ENCODE results near the gene G0S2. TPM values are rescaled to one million over a fixed set of nuclear protein-coding genes. Genes with fewer than 3 reads are reported as not detected.

The G0S2 gene
- total RNA-seq, 4 donors from 2014 or later: 15.9 to 51.8 (median 31.8) TPM

DNA sequence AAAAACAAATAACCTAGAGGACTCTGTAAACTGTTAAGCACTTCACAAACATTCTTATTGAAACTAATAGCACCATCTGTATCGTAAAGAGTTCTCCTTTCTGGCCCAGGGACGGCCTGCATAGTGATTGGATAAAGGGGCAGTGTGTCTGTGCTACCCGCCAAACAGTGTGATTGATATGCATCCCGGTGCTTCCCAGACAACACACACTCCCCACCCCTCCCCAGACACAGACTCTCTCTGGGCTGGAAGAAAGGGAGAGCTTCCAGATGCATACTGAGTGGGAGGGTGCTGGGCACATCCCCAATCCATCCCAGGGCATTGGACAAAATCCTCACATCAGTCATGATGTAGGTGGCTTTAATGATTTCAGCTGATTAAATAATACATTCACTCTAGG lies 33.1 kb downstream of the G0S2 start:
- TF ChIP-seq POLR2AphosphoS5 (IDR thresholded peaks at IDR 0.05): no peak
- TF ChIP-seq EP300 (IDR thresholded peaks at IDR 0.05): no peak
- TF ChIP-seq POLR2A (IDR thresholded peaks at IDR 0.05): no peak
- TF ChIP-seq, protein P1, sequence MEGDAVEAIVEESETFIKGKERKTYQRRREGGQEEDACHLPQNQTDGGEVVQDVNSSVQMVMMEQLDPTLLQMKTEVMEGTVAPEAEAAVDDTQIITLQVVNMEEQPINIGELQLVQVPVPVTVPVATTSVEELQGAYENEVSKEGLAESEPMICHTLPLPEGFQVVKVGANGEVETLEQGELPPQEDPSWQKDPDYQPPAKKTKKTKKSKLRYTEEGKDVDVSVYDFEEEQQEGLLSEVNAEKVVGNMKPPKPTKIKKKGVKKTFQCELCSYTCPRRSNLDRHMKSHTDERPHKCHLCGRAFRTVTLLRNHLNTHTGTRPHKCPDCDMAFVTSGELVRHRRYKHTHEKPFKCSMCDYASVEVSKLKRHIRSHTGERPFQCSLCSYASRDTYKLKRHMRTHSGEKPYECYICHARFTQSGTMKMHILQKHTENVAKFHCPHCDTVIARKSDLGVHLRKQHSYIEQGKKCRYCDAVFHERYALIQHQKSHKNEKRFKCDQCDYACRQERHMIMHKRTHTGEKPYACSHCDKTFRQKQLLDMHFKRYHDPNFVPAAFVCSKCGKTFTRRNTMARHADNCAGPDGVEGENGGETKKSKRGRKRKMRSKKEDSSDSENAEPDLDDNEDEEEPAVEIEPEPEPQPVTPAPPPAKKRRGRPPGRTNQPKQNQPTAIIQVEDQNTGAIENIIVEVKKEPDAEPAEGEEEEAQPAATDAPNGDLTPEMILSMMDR (IDR thresholded peaks at IDR 0.05): no peak
- H3K4me3 ChIP-seq: no peak overlapping the region
- no peak for DNase-seq (ENCODE audit: low spot score in 2 of 2)
- no peaks in the 10 kb centered on the region for H3K36me3 ChIP-seq
- H3K27ac ChIP-seq: no peak overlapping the region
- H3K4me1 ChIP-seq: peaks cover 7% of the 10 kb centered on the region
- WGBS: 70% methylated on average over 4 of the region's 4 CpGs
- H3K9me3 ChIP-seq: no peaks in the 10 kb centered on the region
- no peaks in the 10 kb centered on the region for H3K27me3 ChIP-seq

- no peaks in the 10 kb centered on the region for H3K36me3 ChIP-seq
- TF ChIP-seq, protein P1 (IDR thresholded peaks at IDR 0.05): no peak
- TF ChIP-seq POLR2AphosphoS5 (IDR thresholded peaks at IDR 0.05) (no peak), POLR2A (IDR thresholded peaks at IDR 0.05) (no peak), EP300 (IDR thresholded peaks at IDR 0.05) (no peak)
- no peak overlapping the region for H3K27ac ChIP-seq
- H3K9me3 ChIP-seq: no peaks in the 10 kb centered on the region
- 76% methylated on average over 2 of the region's 2 CpGs for WGBS
- peaks cover 8% of the 10 kb centered on the region for H3K4me1 ChIP-seq
- no peaks in the 10 kb centered on the region for H3K27me3 ChIP-seq
- DNase-seq (ENCODE audit: low spot score in 2 of 2): no peak
- H3K4me3 ChIP-seq: no peak overlapping the region
Observed at GRCh38 chr1:209710093-209710492, 34.9 kb downstream of the G0S2 start.

DNA sequence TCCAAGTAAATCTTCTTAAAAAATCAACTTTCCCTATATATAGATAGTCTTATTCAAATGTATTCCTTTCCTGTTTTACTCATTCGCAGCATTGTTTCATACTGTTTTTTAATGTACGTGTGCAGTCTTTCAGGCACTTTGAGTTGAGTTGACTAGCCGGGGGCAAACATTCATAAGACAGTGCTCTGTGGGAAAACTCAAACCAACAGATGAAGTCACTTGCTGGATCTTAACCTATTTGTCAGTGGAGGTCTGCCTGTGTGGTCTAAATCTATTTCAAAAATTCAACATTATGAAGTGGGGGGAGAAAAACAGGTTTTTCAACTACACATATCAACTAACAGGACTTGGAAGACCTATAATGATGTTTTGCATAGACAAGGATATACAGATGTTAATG lies 35.6 kb downstream of the G0S2 start:
- no peak for DNase-seq (ENCODE audit: low spot score in 2 of 2)
- peaks cover 13% of the 10 kb centered on the region for H3K4me1 ChIP-seq
- no peak for TF ChIP-seq POLR2A (IDR thresholded peaks at IDR 0.05)
- TF ChIP-seq POLR2AphosphoS5 (IDR thresholded peaks at IDR 0.05): no peak
- TF ChIP-seq EP300 (IDR thresholded peaks at IDR 0.05): no peak
- TF ChIP-seq, protein P1 (IDR thresholded peaks at IDR 0.05): no peak
- no peaks in the 10 kb centered on the region for H3K9me3 ChIP-seq
- no peaks in the 10 kb centered on the region for H3K27me3 ChIP-seq
- H3K36me3 ChIP-seq: no peaks in the 10 kb centered on the region
- H3K27ac ChIP-seq: no peak overlapping the region
- WGBS: 60% methylated on average over 3 of the region's 3 CpGs
- no peak overlapping the region for H3K4me3 ChIP-seq

DNA sequence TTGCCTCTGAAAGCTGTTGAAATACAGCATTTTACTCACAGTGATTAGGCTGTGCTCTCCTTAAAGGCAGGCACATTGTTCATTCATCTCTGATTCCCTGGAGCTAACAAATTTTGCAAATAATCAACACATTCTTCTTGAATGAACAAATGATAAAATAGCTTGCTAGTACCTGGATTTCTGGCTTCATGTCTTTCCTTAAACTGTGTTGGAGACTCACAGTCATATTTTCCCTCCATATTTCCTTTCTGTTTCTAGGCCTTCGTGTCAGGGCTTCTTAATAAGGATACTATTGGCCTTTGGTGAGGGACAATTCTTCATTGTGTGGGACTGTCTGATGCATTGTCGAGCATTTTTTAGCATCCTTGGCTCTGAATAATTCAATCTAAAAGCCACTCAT lies 39.1 kb downstream of the G0S2 start:
- H3K4me3 ChIP-seq: no peak overlapping the region
- H3K27ac ChIP-seq: no peak overlapping the region
- H3K9me3 ChIP-seq: no peaks in the 10 kb centered on the region
- TF ChIP-seq, protein P1 (IDR thresholded peaks at IDR 0.05): no peak
- TF ChIP-seq POLR2AphosphoS5 (IDR thresholded peaks at IDR 0.05) (no peak), EP300 (IDR thresholded peaks at IDR 0.05) (no peak), POLR2A (IDR thresholded peaks at IDR 0.05) (no peak)
- 60% methylated on average over 2 of the region's 2 CpGs for WGBS
- H3K4me1 ChIP-seq: peaks cover 13% of the 10 kb centered on the region
- no peaks in the 10 kb centered on the region for H3K27me3 ChIP-seq
- DNase-seq (ENCODE audit: low spot score in 2 of 2): no peak
- H3K36me3 ChIP-seq: no peaks in the 10 kb centered on the region

DNA sequence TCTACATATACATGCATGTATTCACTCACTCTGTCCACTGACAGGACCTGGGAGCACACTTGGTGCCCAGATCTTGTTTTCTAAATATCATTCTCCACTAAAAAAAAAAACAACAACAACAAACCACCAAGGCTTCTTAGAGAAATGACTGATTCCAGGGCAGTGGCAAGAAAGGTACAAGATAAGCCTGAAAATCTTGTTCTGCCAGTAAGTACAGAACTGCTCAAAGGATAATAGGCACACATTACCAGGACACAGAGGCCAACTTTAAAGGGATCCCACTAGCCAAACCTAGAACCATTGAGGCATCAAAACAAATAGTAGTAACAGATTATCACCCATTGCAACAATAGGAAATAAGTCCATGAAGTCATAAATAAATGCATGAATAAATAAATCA lies 40.1 kb downstream of the G0S2 start:
- Histone ChIP-seq H3K36me3 (no peaks in the 10 kb centered on the region), H3K27me3 (no peaks in the 10 kb centered on the region), H3K4me1 (peaks cover 15% of the 10 kb centered on the region), H3K4me3 (no peak overlapping the region), H3K9me3 (no peaks in the 10 kb centered on the region), H3K27ac (no peak overlapping the region)
- no peak for DNase-seq (ENCODE audit: low spot score in 2 of 2)
- TF ChIP-seq, protein P1 (IDR thresholded peaks at IDR 0.05): no peak
